Caco-2 (cell line): ENCODE results near the gene CLSTN2. TPM values are rescaled to one million over a fixed set of nuclear protein-coding genes. Genes with fewer than 3 reads are reported as not detected.

Experiments
- BruUV-seq: library from RNA; stranded (reverse); fragments of 400-500 nt; replicated peaks from 2 replicates; lab custom pipeline; 2021; lab: Mats Ljungman, UMichigan
- CTCF ChIA-PET: fragments of 300-600 bp; sonication (Branson Sonifier 250); formaldehyde crosslinking; loops from one replicate; lab custom pipeline; 2022; ENCODE audit warnings: antibody characterized with exemption; lab: Charles Lee
- POLR2A ChIA-PET: fragments of 300-600 bp; sonication (Branson Sonifier 250); formaldehyde crosslinking; loops from one replicate; lab custom pipeline; 2022; ENCODE audit warnings: antibody characterized with exemption; lab: Charles Lee
- DNase-seq, 2 experiments: peaks; one replicate each; pipeline versions ENCODE4 v3.0.0 to v3.0.0-alpha.2; 2020 to 2022
- H3K27me3 ChIP-seq: replicated peaks from 2 replicates; pipeline ENCODE4 v1.6.0; 2011; ENCODE audit warnings: low read length; ENCODE audit not compliant: control insufficient read depth, insufficient read depth
- H3K36me3 ChIP-seq: 2 replicates; pipeline ENCODE4 v1.5.1; 2011; ENCODE audit warnings: low read length; ENCODE audit not compliant: control insufficient read depth, insufficient read depth
- H3K4me1 ChIP-seq: fragments of 250-450 bp; sonication (Bioruptor Pico); 2 replicates; pipeline ENCODE4 v1.5.1; 2020; ENCODE audit warnings: mild to moderate bottlenecking
- H3K4me3 ChIP-seq: 2 replicates; pipeline ENCODE4 v1.5.1; 2011; ENCODE audit warnings: low read depth, mild to moderate bottlenecking, control low read depth, low read length
- H3K9me3 ChIP-seq: fragments of 250-450 bp; sonication (Bioruptor Pico); 2 replicates; pipeline ENCODE4 v1.5.1; 2020; ENCODE audit warnings: mild to moderate bottlenecking, moderate library complexity
- H3K27ac Mint-ChIP-seq: one replicate; pipeline ENCODE4 v1.8.0; 2022; ENCODE audit warnings: mixed read lengths; ENCODE audit not compliant: unreplicated experiment
- H3K27me3 Mint-ChIP-seq: one replicate; pipeline ENCODE4 v1.8.0; 2022; ENCODE audit warnings: mixed read lengths; ENCODE audit not compliant: insufficient read depth, unreplicated experiment
- H3K36me3 Mint-ChIP-seq: one replicate; pipeline ENCODE4 v1.8.0; 2022; ENCODE audit warnings: mild to moderate bottlenecking, mixed read lengths; ENCODE audit not compliant: insufficient read depth, unreplicated experiment
- H3K4me1 Mint-ChIP-seq: one replicate; pipeline ENCODE4 v1.8.0; 2022; ENCODE audit warnings: low read depth, mixed read lengths; ENCODE audit not compliant: unreplicated experiment
- H3K4me3 Mint-ChIP-seq: one replicate; pipeline ENCODE4 v1.8.0; 2022; ENCODE audit warnings: mild to moderate bottlenecking, moderate library complexity, mixed read lengths; ENCODE audit not compliant: unreplicated experiment
- H3K9me3 Mint-ChIP-seq: one replicate; pipeline ENCODE4 v1.8.0; 2022; ENCODE audit warnings: mixed read lengths; ENCODE audit not compliant: unreplicated experiment
- CTCF ChIP-seq, 2 experiments: fragments of 200-600 bp in 1 of 2; IDR thresholded peaks; 1 replicate in 1 of 2; 2 replicates in 1 of 2; pipeline versions ENCODE4 v1.5.1 to v1.8.0; 2011 to 2022; ENCODE audit warnings: antibody characterized with exemption in 1 of 2, control low read depth in 1 of 2, inconsistent platforms in 1 of 2, low read depth in 1 of 2, low read length in 1 of 2, mild to moderate bottlenecking in 1 of 2, moderate library complexity in 1 of 2; ENCODE audit not compliant: insufficient read depth in 1 of 2, severe bottlenecking in 1 of 2, unreplicated experiment in 1 of 2
- intact Hi-C: fragments of 100-400 bp; cut with micrococcal nuclease; formaldehyde crosslinking; loops from one replicate; pipeline ENCODE4 v1.10.0; 2022; ENCODE audit not compliant: unreplicated experiment
- total RNA-seq: library from RNA; stranded (reverse); gene quantifications from 2 replicates; pipeline ENCODE4 v1.2.3, GENCODE V29; 2022

Gene CLSTN2
- total RNA-seq, 1 experiment from 2014 or later, result 26.1 TPM

- no peak for DNase-seq
- no peaks in the 10 kb centered on the region for H3K27me3 Mint-ChIP-seq
- Histone ChIP-seq H3K27me3 (no peaks in the 10 kb centered on the region), H3K4me1 (no peaks in the 10 kb centered on the region), H3K4me3 (no peak overlapping the region), H3K36me3 (no peaks in the 10 kb centered on the region), H3K9me3 (peaks cover 9% of the 10 kb centered on the region)
- H3K4me3 Mint-ChIP-seq, result no peak overlapping the region
- no peaks in the 10 kb centered on the region for H3K36me3 Mint-ChIP-seq
- intact Hi-C loops, result no loop called here
- ChIA-PET CTCF (no interaction called here), POLR2A (no interaction called here)
- no peaks in the 10 kb centered on the region for H3K4me1 Mint-ChIP-seq
- peaks cover 10% of the 10 kb centered on the region for H3K9me3 Mint-ChIP-seq
- BruUV-seq, result no TSS peak
- no peak for TF ChIP-seq CTCF (IDR thresholded peaks at IDR 0.05; ENCODE audit: insufficient read depth in 1 of 2, low read depth in 1 of 2, low read length in 1 of 2, severe bottlenecking in 1 of 2, unreplicated experiment in 1 of 2)
- no peak overlapping the region for H3K27ac Mint-ChIP-seq
These were observed 668.8 kb downstream of the CLSTN2 start for GRCh38 chr3:140603766-140604165.

- no peaks in the 10 kb centered on the region for H3K36me3 ChIP-seq
- H3K36me3 Mint-ChIP-seq, result no peaks in the 10 kb centered on the region
- no peak for TF ChIP-seq CTCF (IDR thresholded peaks at IDR 0.05; ENCODE audit: insufficient read depth in 1 of 2, low read depth in 1 of 2, low read length in 1 of 2, severe bottlenecking in 1 of 2, unreplicated experiment in 1 of 2)
- no peak for DNase-seq
- H3K27ac Mint-ChIP-seq, result no peak overlapping the region
- ChIA-PET CTCF (no interaction called here), POLR2A (no interaction called here)
- no peaks in the 10 kb centered on the region for H3K27me3 ChIP-seq
- H3K9me3 Mint-ChIP-seq, result peaks cover 10% of the 10 kb centered on the region
- no TSS peak for BruUV-seq
- intact Hi-C loops, result no loop called here
- H3K4me3 ChIP-seq, result no peak overlapping the region
- H3K4me1 ChIP-seq, result no peaks in the 10 kb centered on the region
- peaks cover 9% of the 10 kb centered on the region for H3K9me3 ChIP-seq
- no peaks in the 10 kb centered on the region for H3K4me1 Mint-ChIP-seq
- no peaks in the 10 kb centered on the region for H3K27me3 Mint-ChIP-seq
- H3K4me3 Mint-ChIP-seq, result no peak overlapping the region
These were observed 675.6 kb downstream of the CLSTN2 start for GRCh38 chr3:140610544-140610943.

- no peaks in the 10 kb centered on the region for H3K4me1 Mint-ChIP-seq
- Histone ChIP-seq H3K9me3 (peaks cover 15% of the 10 kb centered on the region), H3K4me3 (no peak overlapping the region), H3K36me3 (no peaks in the 10 kb centered on the region), H3K27me3 (no peaks in the 10 kb centered on the region), H3K4me1 (no peaks in the 10 kb centered on the region)
- no peaks in the 10 kb centered on the region for H3K9me3 Mint-ChIP-seq
- POLR2A ChIA-PET, result no interaction called here
- BruUV-seq, result no TSS peak
- no peak overlapping the region for H3K4me3 Mint-ChIP-seq
- TF ChIP-seq CTCF (IDR thresholded peaks at IDR 0.05; ENCODE audit: insufficient read depth in 1 of 2, low read depth in 1 of 2, low read length in 1 of 2, severe bottlenecking in 1 of 2, unreplicated experiment in 1 of 2), result no peak
- CTCF ChIA-PET, result no interaction called here
- DNase-seq, result no peak
- H3K27ac Mint-ChIP-seq, result no peak overlapping the region
- no peaks in the 10 kb centered on the region for H3K27me3 Mint-ChIP-seq
- H3K36me3 Mint-ChIP-seq, result no peaks in the 10 kb centered on the region
- intact Hi-C loops, result no loop called here
These were observed 679.0 kb downstream of the CLSTN2 start for GRCh38 chr3:140614001-140614400.
